Measurements from ENCODE around the gene BCL10.

Gene BCL10

GRCh38 chr1:85297855-85298629 is 21.6 kb upstream of the BCL10 start:
- DNase-seq (ENCODE audit: low read depth, low spot score), result peak; percentile 96

GRCh38 chr1:85297538-85297854 is 21.1 kb upstream of the BCL10 start:
- DNase-seq (ENCODE audit: low read depth, low spot score), result no peak

GRCh38 chr1:85296980-85297379 is 20.5 kb upstream of the BCL10 start:
- no peak for DNase-seq (ENCODE audit: low read depth, low spot score)

- DNase-seq (ENCODE audit: low read depth, low spot score), result no peak
These were observed 19.2 kb upstream of the BCL10 start for GRCh38 chr1:85295654-85296053.

- DNase-seq (ENCODE audit: low read depth, low spot score), result no peak
These were observed 18.6 kb upstream of the BCL10 start for GRCh38 chr1:85295006-85295431.

- DNase-seq (ENCODE audit: low read depth, low spot score), result no peak
These were observed 14.4 kb upstream of the BCL10 start for GRCh38 chr1:85290826-85291225.

- no peak for DNase-seq (ENCODE audit: low read depth, low spot score)
These were observed 13.5 kb upstream of the BCL10 start for GRCh38 chr1:85289848-85290335.

- no peak for DNase-seq (ENCODE audit: low read depth, low spot score)
These were observed 12.9 kb upstream of the BCL10 start for GRCh38 chr1:85289207-85289847.

- no peak for DNase-seq (ENCODE audit: low read depth, low spot score)
These were observed 7.8 kb upstream of the BCL10 start for GRCh38 chr1:85284202-85284601.

GRCh38 chr1:85283475-85284199 is 7.2 kb upstream of the BCL10 start:
- DNase-seq (ENCODE audit: low read depth, low spot score), result no peak

GRCh38 chr1:85282424-85282823 is 6.0 kb upstream of the BCL10 start:
- no peak for DNase-seq (ENCODE audit: low read depth, low spot score)

- DNase-seq (ENCODE audit: low read depth, low spot score), result no peak
These were observed 4.2 kb upstream of the BCL10 start for GRCh38 chr1:85280636-85281035.

GRCh38 chr1:85279458-85280080 is 3.1 kb upstream of the BCL10 start:
- DNase-seq (ENCODE audit: low read depth, low spot score), result no peak

GRCh38 chr1:85278853-85279314 is 2.5 kb upstream of the BCL10 start:
- no peak for DNase-seq (ENCODE audit: low read depth, low spot score)

GRCh38 chr1:85277802-85278201 is 1.4 kb upstream of the BCL10 start:
- DNase-seq (ENCODE audit: low read depth, low spot score), result no peak

GRCh38 chr1:85276978-85277639 is 677 bp upstream of the BCL10 start:
- no peak for DNase-seq (ENCODE audit: low read depth, low spot score)

GRCh38 chr1:85275701-85276214 is 674 bp downstream of the BCL10 start:
- no peak for DNase-seq (ENCODE audit: low read depth, low spot score)

- no peak for DNase-seq (ENCODE audit: low read depth, low spot score)
These were observed 1.4 kb downstream of the BCL10 start for GRCh38 chr1:85274969-85275453.

GRCh38 chr1:85273397-85273796 is 3.0 kb downstream of the BCL10 start:
- no peak for DNase-seq (ENCODE audit: low read depth, low spot score)

GRCh38 chr1:85268801-85269585 is 7.4 kb downstream of the BCL10 start:
- DNase-seq (ENCODE audit: low read depth, low spot score), result no peak
